H9 (cell line): ENCODE results near the gene C1QTNF6. TPM values are rescaled to one million over a fixed set of nuclear protein-coding genes. Genes with fewer than 3 reads are reported as not detected.

Experiments
- DNase-seq: peaks from one replicate; pipeline ENCODE4 v3.0.0-alpha.2; 2017
- H2AFZ ChIP-seq: one replicate; pipeline ENCODE4 v1.6.1; 2013; ENCODE audit warnings: mild to moderate bottlenecking, low read length, control low read depth, moderate library complexity
- H2AK5ac ChIP-seq: 2 replicates; pipeline ENCODE4 v1.6.1; 2013; ENCODE audit warnings: low read length, control low read depth, mixed read lengths; ENCODE audit not compliant: insufficient read length
- H2BK120ac ChIP-seq: one replicate; pipeline ENCODE4 v1.6.1; 2013; ENCODE audit warnings: low read depth, mild to moderate bottlenecking, low read length, control low read depth, inconsistent platforms; ENCODE audit not compliant: poor library complexity, severe bottlenecking
- H2BK12ac ChIP-seq: 2 replicates; pipeline ENCODE4 v1.6.1; 2013; ENCODE audit warnings: low read length, control low read depth, mixed read lengths, low read depth; ENCODE audit not compliant: insufficient read length
- H2BK15ac ChIP-seq: 2 replicates; pipeline ENCODE4 v1.6.1; 2013; ENCODE audit warnings: low read depth, low read length, control low read depth
- H2BK20ac ChIP-seq: one replicate; pipeline ENCODE4 v1.6.1; 2013; ENCODE audit warnings: low read depth, mild to moderate bottlenecking, low read length, control low read depth, inconsistent platforms; ENCODE audit not compliant: poor library complexity, severe bottlenecking
- H2BK5ac ChIP-seq: 2 replicates; pipeline ENCODE4 v1.6.1; 2013; ENCODE audit warnings: low read length, control low read depth, mixed read lengths; ENCODE audit not compliant: insufficient read length
- H3K14ac ChIP-seq: 2 replicates; pipeline ENCODE4 v1.6.1; 2013; ENCODE audit warnings: low read length, control low read depth; ENCODE audit not compliant: insufficient read depth
- H3K18ac ChIP-seq: 2 replicates; pipeline ENCODE4 v1.6.1; 2013; ENCODE audit warnings: low read depth, mild to moderate bottlenecking, mixed read lengths, low read length, control low read depth; ENCODE audit not compliant: insufficient read length
- H3K23ac ChIP-seq: 2 replicates; pipeline ENCODE4 v1.6.1; 2013; ENCODE audit warnings: low read length, control low read depth, mixed read lengths, low read depth; ENCODE audit not compliant: insufficient read length
- H3K23me2 ChIP-seq: 2 replicates; pipeline ENCODE4 v1.6.1; 2013; ENCODE audit warnings: low read depth, mild to moderate bottlenecking, mixed read lengths, low read length, control low read depth; ENCODE audit not compliant: insufficient read length, poor library complexity, severe bottlenecking
- H3K27ac ChIP-seq: 2 replicates; pipeline ENCODE4 v1.5.1; 2013; ENCODE audit warnings: low read length, control low read depth, mixed read lengths, low read depth; ENCODE audit not compliant: insufficient read length
- H3K27me3 ChIP-seq: 2 replicates; pipeline ENCODE4 v1.6.1; 2013; ENCODE audit warnings: low read length, control low read depth, inconsistent platforms; ENCODE audit not compliant: insufficient read depth
- H3K4ac ChIP-seq: 2 replicates; pipeline ENCODE4 v1.6.1; 2013; ENCODE audit warnings: low read depth, mild to moderate bottlenecking, control low read depth, inconsistent platforms, low read length, moderate library complexity
- H3K4me1 ChIP-seq: 2 replicates; pipeline ENCODE4 v1.6.1; 2013; ENCODE audit warnings: low read length, control low read depth, inconsistent platforms; ENCODE audit not compliant: insufficient read depth
- H3K4me2 ChIP-seq: 2 replicates; pipeline ENCODE4 v1.6.1; 2013; ENCODE audit warnings: low read length, control low read depth, mixed read lengths; ENCODE audit not compliant: insufficient read length, insufficient read depth
- H3K56ac ChIP-seq: 2 replicates; pipeline ENCODE4 v1.6.1; 2013; ENCODE audit warnings: low read depth, mild to moderate bottlenecking, mixed read lengths, low read length, control low read depth; ENCODE audit not compliant: insufficient read length
- H3K79me1 ChIP-seq: 2 replicates; pipeline ENCODE4 v1.6.1; 2013; ENCODE audit warnings: low read depth, mild to moderate bottlenecking, moderate library complexity, low read length, control low read depth, inconsistent platforms; ENCODE audit not compliant: insufficient read depth, poor library complexity, severe bottlenecking
- H3K79me2 ChIP-seq: 2 replicates; pipeline ENCODE4 v1.6.1; 2013; ENCODE audit warnings: low read length, control low read depth, inconsistent platforms; ENCODE audit not compliant: insufficient read depth
- H3K9ac ChIP-seq: 2 replicates; pipeline ENCODE4 v1.6.1; 2013; ENCODE audit warnings: low read length, control low read depth, mixed read lengths; ENCODE audit not compliant: insufficient read length; ENCODE audit errors: extremely low read depth
- H3K9me3 ChIP-seq: one replicate; pipeline ENCODE4 v1.6.1; 2013; ENCODE audit warnings: low read depth, low read length, inconsistent platforms; ENCODE audit not compliant: control insufficient read depth
- H3T11ph ChIP-seq: one replicate; pipeline ENCODE4 v1.6.1; 2013; ENCODE audit warnings: mild to moderate bottlenecking, low read length, control low read depth, inconsistent platforms
- H4K20me1 ChIP-seq: one replicate; pipeline ENCODE4 v1.6.1; 2013; ENCODE audit not compliant: control insufficient read depth, insufficient read length, insufficient read depth
- H4K5ac ChIP-seq: 2 replicates; pipeline ENCODE4 v1.6.1; 2013; ENCODE audit warnings: low read depth, mild to moderate bottlenecking, mixed read lengths, low read length, control low read depth; ENCODE audit not compliant: insufficient read length
- H4K8ac ChIP-seq: replicated peaks from 2 replicates; pipeline ENCODE4 v1.6.1; 2013; ENCODE audit warnings: low read length, control low read depth, mixed read lengths, low read depth; ENCODE audit not compliant: insufficient read length
- H4K91ac ChIP-seq: 2 replicates; pipeline ENCODE4 v1.6.1; 2013; ENCODE audit warnings: low read depth, mild to moderate bottlenecking, moderate library complexity, mixed read lengths, low read length, control low read depth; ENCODE audit not compliant: insufficient read length
- H3K27ac Mint-ChIP-seq, 3 experiments: 2 replicates in 2 of 3; 3 replicates in 1 of 3; pipeline ENCODE4 v1.8.0; 2020 to 2021; ENCODE audit warnings: mixed read lengths in 3 of 3, mild to moderate bottlenecking in 1 of 3, moderate library complexity in 1 of 3
- H3K27me3 Mint-ChIP-seq: 2 replicates; pipeline ENCODE4 v1.8.0; 2021; ENCODE audit warnings: low read depth, mild to moderate bottlenecking, moderate library complexity, mixed read lengths
- H3K36me3 Mint-ChIP-seq, 3 experiments: 2 replicates in 2 of 3; 3 replicates in 1 of 3; pipeline ENCODE4 v1.8.0; 2020 to 2021; ENCODE audit warnings: low read depth in 3 of 3, mixed read lengths in 3 of 3; ENCODE audit not compliant: insufficient read depth in 1 of 3
- H3K4me1 Mint-ChIP-seq, 2 experiments: 2 replicates each; pipeline ENCODE4 v1.8.0; 2020; ENCODE audit warnings: mixed read lengths in 2 of 2
- H3K4me3 Mint-ChIP-seq, 2 experiments: 2 replicates in 1 of 2; 3 replicates in 1 of 2; pipeline ENCODE4 v1.8.0; 2020 to 2021; ENCODE audit warnings: mild to moderate bottlenecking in 2 of 2, mixed read lengths in 2 of 2, moderate library complexity in 1 of 2
- H3K9me3 Mint-ChIP-seq, 2 experiments: 2 replicates in 1 of 2; 3 replicates in 1 of 2; pipeline ENCODE4 v1.8.0; 2020; ENCODE audit warnings: mild to moderate bottlenecking in 2 of 2, mixed read lengths in 2 of 2, moderate library complexity in 1 of 2
- CTCF ChIP-seq: fragments of 200-600 bp; sonication (generic); conservative IDR thresholded peaks from 3 replicates; pipeline ENCODE4 v1.8.0; 2021; ENCODE audit warnings: antibody characterized with exemption, mild to moderate bottlenecking
- WGBS: extraction: QIAGEN DNeasy Blood & Tissue Kit; methylation state at CpG from one replicate; pipeline ENCODE4 v1.1.7; 2013; ENCODE audit warnings: missing lambda C conversion rate, low lambda C conversion rate, mixed read lengths; ENCODE audit not compliant: insufficient read length; ENCODE audit errors: extremely low coverage; 5-methylcytosine and 5-hydroxymethylcytosine counted together
- total RNA-seq: library from RNA; stranded (reverse); gene quantifications from 2 replicates; pipeline ENCODE4 v1.2.1, GENCODE V29; 2021

The C1QTNF6 gene
- total RNA-seq, 1 experiment from 2014 or later, result 5.0 TPM

- no peak overlapping the region for H3K9ac ChIP-seq
- no peaks in the 10 kb centered on the region for H3K9me3 Mint-ChIP-seq
- no peak overlapping the region for H3K23ac ChIP-seq
- H3K36me3 Mint-ChIP-seq, result no peaks in the 10 kb centered on the region
- H2BK15ac ChIP-seq, result no peak overlapping the region
- TF ChIP-seq CTCF, result no peak
- no peaks in the 10 kb centered on the region for H3K79me1 ChIP-seq
- no peak overlapping the region for H3T11ph ChIP-seq
- H2BK12ac ChIP-seq, result no peak overlapping the region
- no peaks in the 10 kb centered on the region for H3K79me2 ChIP-seq
- no peaks in the 10 kb centered on the region; the same call in 1 of the 2 replicates for H3K4me1 ChIP-seq
- H3K27me3 ChIP-seq, result no peaks in the 10 kb centered on the region
- H2BK5ac ChIP-seq, result no peak overlapping the region
- peaks cover 5% of the 10 kb centered on the region for H3K23me2 ChIP-seq
- no peaks in the 10 kb centered on the region for H3K9me3 ChIP-seq
- H3K27ac Mint-ChIP-seq, result no peak overlapping the region
- H3K27ac ChIP-seq, result no peak overlapping the region
- no peak overlapping the region; the same call in 1 of the 2 replicates for H3K14ac ChIP-seq
- no peak overlapping the region for H2AFZ ChIP-seq
- H3K18ac ChIP-seq, result no peak overlapping the region
- H3K4me2 ChIP-seq, result no peak overlapping the region
- no peaks in the 10 kb centered on the region for H4K20me1 ChIP-seq
- H2BK20ac ChIP-seq, result no peak overlapping the region
- no peak for DNase-seq
- H4K91ac ChIP-seq, result no peak overlapping the region
- H3K56ac ChIP-seq, result no peak overlapping the region
- H2BK120ac ChIP-seq, result no peak overlapping the region
- peaks cover 7% of the 10 kb centered on the region for H3K27me3 Mint-ChIP-seq
- H3K4me3 Mint-ChIP-seq, result no peak overlapping the region
- no peak overlapping the region for H4K5ac ChIP-seq
- no peak overlapping the region for H3K4ac ChIP-seq
- no peak overlapping the region for H2AK5ac ChIP-seq
- no peak overlapping the region for H4K8ac ChIP-seq
- H3K4me1 Mint-ChIP-seq, result peaks cover 7 to 20% of the 10 kb centered on the region in 2 experiments
- WGBS, result no CpG with 5 or more reads among the region's 10 CpGs
Observed at GRCh38 chr22:37202716-37203115, 14.7 kb upstream of the C1QTNF6 start.
